NB4 (cell line): ENCODE results near the gene NEU4.

Experiments
- DNase-seq: peaks from one replicate; pipeline ENCODE4 v3.0.0; 2010; ENCODE audit warnings: low read depth
- H3K4me3 ChIP-seq: one replicate; pipeline ENCODE4 v1.5.1; 2011; ENCODE audit warnings: mild to moderate bottlenecking, low read depth, low read length, moderate library complexity
- MYC ChIP-seq: IDR thresholded peaks from 2 replicates; pipeline ENCODE4 v1.6.1; 2011; ENCODE audit warnings: low read depth, low read length
- POLR2A ChIP-seq: IDR thresholded peaks from 2 replicates; pipeline ENCODE4 v1.6.1; 2011; ENCODE audit warnings: mild to moderate bottlenecking; ENCODE audit not compliant: insufficient read length; ENCODE audit errors: extremely low read depth
- TF ChIP-seq, protein P1 (sequence below): IDR thresholded peaks from 2 replicates; pipeline ENCODE4 v1.6.1; 2011; ENCODE audit warnings: low read depth, low read length
- TF ChIP-seq, protein P2 (sequence below): IDR thresholded peaks from one replicate; pipeline ENCODE4 v1.5.1; 2012; ENCODE audit warnings: low read depth, low read length

The NEU4 gene

DNA sequence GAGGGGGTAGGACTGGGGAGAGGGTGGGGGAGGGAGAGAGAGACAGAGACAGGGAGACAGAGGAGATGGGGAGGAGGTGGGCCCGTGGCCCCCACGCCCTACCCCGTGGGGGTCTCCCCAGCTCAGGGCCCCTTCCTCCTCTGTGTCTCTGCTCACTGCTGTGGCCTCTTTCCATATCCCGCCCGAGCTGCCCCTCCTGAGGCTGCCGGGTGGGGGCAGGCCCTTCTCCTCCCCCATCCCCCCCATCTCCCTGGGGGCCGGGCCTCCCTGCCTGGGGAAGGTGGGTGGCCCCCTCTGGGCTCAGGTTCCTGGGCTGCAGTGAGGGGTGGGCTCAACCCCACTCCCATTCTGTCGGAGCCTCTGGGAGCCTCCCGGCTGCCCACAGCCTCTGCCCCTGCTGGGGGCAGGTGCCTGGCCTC lies 50.0 kb downstream of the NEU4 start:
- H3K4me3 ChIP-seq: no peak overlapping the region
- no peak for TF ChIP-seq POLR2A
- TF ChIP-seq, protein P1, sequence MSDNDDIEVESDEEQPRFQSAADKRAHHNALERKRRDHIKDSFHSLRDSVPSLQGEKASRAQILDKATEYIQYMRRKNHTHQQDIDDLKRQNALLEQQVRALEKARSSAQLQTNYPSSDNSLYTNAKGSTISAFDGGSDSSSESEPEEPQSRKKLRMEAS: no peak
- no peak for DNase-seq

DNA sequence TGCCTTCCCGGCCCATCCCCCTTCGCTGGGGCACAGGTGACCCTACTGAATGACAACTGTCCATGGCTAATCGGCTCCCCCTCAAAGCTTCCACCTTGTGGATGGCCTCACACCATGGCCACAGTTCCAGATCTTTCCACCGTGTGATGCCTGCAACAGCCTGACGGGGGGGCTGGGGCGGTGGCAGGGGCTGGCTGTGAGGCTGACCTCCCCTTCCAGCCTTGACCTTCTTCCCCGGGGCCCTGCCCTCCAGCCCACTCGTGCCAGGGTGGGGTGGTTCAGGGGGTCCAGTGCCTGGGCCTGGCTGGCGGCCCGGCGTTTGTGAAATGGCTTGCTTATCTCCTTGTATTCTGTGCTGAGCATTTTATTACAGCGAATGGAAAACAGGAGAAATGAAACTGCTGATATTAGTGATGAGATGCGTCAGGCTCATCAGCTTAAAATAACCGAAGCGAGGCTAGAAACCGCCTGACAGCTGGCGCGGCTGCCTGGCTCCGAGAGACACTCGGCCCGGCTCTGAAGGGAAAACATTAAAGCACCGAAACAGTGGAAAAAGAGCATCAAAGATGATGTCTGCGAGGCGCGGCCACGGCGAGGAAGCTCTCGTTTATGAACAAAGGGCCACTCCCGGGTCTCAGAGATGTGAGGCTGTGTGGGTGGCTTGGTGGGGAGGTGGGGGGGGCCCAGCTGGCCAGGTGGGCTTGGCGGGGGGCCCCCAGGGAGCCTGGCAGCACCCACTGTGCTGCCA lies 50.6 kb downstream of the NEU4 start:
- TF ChIP-seq MYC (no peak), POLR2A (no peak)
- TF ChIP-seq, protein P2, sequence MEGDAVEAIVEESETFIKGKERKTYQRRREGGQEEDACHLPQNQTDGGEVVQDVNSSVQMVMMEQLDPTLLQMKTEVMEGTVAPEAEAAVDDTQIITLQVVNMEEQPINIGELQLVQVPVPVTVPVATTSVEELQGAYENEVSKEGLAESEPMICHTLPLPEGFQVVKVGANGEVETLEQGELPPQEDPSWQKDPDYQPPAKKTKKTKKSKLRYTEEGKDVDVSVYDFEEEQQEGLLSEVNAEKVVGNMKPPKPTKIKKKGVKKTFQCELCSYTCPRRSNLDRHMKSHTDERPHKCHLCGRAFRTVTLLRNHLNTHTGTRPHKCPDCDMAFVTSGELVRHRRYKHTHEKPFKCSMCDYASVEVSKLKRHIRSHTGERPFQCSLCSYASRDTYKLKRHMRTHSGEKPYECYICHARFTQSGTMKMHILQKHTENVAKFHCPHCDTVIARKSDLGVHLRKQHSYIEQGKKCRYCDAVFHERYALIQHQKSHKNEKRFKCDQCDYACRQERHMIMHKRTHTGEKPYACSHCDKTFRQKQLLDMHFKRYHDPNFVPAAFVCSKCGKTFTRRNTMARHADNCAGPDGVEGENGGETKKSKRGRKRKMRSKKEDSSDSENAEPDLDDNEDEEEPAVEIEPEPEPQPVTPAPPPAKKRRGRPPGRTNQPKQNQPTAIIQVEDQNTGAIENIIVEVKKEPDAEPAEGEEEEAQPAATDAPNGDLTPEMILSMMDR: no peak
- TF ChIP-seq, protein P1: no peak
- H3K4me3 ChIP-seq: no peak overlapping the region
- DNase-seq: no peak

DNA sequence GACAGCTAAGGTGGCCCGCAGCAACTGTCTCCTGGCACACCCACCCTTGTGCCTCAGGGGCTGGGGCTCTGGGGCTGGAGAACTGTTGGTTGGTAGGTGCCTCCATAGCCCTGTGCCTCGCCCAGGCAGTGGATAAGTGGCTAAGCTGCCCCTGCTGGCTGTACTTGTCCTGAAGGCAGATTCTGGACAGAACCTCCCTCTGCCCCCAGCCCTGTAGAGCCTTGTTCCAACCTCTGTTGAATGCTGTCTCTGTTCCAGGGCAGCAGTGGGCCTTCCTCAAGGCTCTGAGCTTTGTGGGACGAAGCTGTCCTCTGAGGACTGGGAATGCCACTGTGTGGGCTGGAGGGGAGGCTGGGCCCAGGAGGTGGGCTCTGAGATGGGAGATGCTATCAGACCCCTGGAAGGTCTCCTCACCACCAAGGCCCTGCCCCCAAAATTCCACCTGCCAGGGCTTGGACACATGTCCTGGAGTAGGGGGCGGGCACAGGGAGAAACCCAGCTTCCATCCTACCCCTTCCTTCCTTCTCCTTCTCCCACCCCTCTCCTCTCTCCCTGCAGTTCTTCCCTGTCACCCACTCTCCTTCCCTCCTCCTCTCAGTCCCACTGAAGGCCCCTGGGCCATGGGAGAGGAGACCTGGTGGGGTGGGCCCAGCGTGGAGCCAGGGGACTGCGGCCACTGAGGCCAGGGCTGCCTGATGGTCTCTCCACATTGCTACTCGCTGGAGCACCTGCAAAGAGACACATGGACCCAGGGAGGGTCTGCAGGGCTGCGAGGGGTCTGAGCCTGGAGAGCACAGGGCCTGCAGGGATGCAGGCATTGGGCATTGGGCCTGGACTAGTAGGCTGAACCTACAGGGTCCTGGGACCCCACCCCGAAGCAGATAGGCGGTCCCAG lies 51.4 kb downstream of the NEU4 start:
- H3K4me3 ChIP-seq: no peak overlapping the region
- DNase-seq: no peak
- TF ChIP-seq, protein P1: no peak
- TF ChIP-seq POLR2A: no peak
- no peak for TF ChIP-seq MYC
- TF ChIP-seq, protein P2: no peak

DNA sequence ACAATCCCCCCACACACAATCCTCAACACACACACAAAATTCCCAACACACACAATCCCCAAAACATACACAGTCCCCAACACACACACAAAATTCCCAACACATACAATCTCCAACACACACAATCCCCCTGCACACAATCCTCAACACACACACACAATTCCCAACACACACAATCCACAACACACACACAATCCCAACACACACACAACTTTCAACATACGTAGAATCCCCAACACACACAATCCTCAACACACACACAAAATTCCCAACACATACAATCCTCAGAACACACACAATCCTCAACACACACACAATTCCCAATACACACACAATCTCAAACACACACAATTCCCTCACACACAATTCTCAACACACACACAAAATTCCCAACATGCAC lies 52.3 kb downstream of the NEU4 start:
- no peak for DNase-seq
- no peak overlapping the region for H3K4me3 ChIP-seq
- TF ChIP-seq POLR2A (no peak), MYC (no peak)
- TF ChIP-seq, protein P1: no peak
- TF ChIP-seq, protein P2: no peak

DNA sequence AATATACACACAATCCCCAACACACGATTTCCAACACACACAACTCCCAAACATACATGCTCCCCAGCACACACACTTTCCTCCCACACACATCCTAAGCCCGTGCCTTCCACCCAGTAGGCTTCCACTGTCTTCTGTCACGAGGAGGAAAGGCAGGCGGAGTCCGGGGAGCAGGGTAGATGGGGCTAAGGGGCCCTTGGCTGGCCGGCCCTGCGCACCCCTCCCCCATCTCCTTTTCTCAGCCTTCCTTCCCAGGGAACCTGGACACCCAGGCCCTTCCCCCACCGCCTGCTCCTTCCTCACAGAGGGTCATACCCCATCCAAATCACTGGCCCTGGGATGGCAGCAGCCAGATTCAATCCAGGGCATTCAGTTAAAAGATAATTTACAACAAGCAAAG lies 53.1 kb downstream of the NEU4 start:
- no peak for DNase-seq
- no peak overlapping the region for H3K4me3 ChIP-seq
- TF ChIP-seq, protein P2: no peak
- TF ChIP-seq, protein P1: no peak
- TF ChIP-seq POLR2A (no peak), MYC (no peak)
